Measurements from ENCODE around the gene ARHGEF17.

ARHGEF17 gene

GRCh38 chr11:73291781-73292524, 16.1 kb upstream of the ARHGEF17 start:
- no peak for DNase-seq (ENCODE audit: low read depth in 2 of 2)

GRCh38 chr11:73292525-73292894, 15.6 kb upstream of the ARHGEF17 start:
- DNase-seq (ENCODE audit: low read depth in 2 of 2): no peak

GRCh38 chr11:73293356-73293936, 14.6 kb upstream of the ARHGEF17 start:
- no peak for DNase-seq (ENCODE audit: low read depth in 2 of 2)

- no peak for DNase-seq (ENCODE audit: low read depth in 2 of 2)
Observed at GRCh38 chr11:73294604-73295003, 13.5 kb upstream of the ARHGEF17 start.

- peak; percentile 66 to 71 for DNase-seq (ENCODE audit: low read depth in 2 of 2)
Observed at GRCh38 chr11:73295241-73295995, 12.7 kb upstream of the ARHGEF17 start.

- DNase-seq (ENCODE audit: low read depth in 2 of 2): no peak
Observed at GRCh38 chr11:73295996-73296318, 12.1 kb upstream of the ARHGEF17 start.

- no peak for DNase-seq (ENCODE audit: low read depth in 2 of 2)
Observed at GRCh38 chr11:73296501-73297230, 11.4 kb upstream of the ARHGEF17 start.

GRCh38 chr11:73297231-73297590, 10.9 kb upstream of the ARHGEF17 start:
- DNase-seq (ENCODE audit: low read depth in 2 of 2): no peak

- DNase-seq (ENCODE audit: low read depth in 2 of 2): no peak
Observed at GRCh38 chr11:73297702-73298101, 10.4 kb upstream of the ARHGEF17 start.

GRCh38 chr11:73298233-73298632, 9.8 kb upstream of the ARHGEF17 start:
- DNase-seq (ENCODE audit: low read depth in 2 of 2): no peak

- DNase-seq (ENCODE audit: low read depth in 2 of 2): no peak
Observed at GRCh38 chr11:73299751-73300150, 8.3 kb upstream of the ARHGEF17 start.

- no peak for DNase-seq (ENCODE audit: low read depth in 2 of 2)
Observed at GRCh38 chr11:73306069-73306841, 1.8 kb upstream of the ARHGEF17 start.

GRCh38 chr11:73306977-73307322, 1.1 kb upstream of the ARHGEF17 start:
- DNase-seq (ENCODE audit: low read depth in 2 of 2): no peak

GRCh38 chr11:73307323-73308002, 613 bp upstream of the ARHGEF17 start:
- peak; percentile 90 to 94 for DNase-seq (ENCODE audit: low read depth in 2 of 2)

GRCh38 chr11:73308961-73309919, 1.2 kb downstream of the ARHGEF17 start:
- no peak for DNase-seq (ENCODE audit: low read depth in 2 of 2)

GRCh38 chr11:73310076-73310475, 2.0 kb downstream of the ARHGEF17 start:
- no peak for DNase-seq (ENCODE audit: low read depth in 2 of 2)

- no peak for DNase-seq (ENCODE audit: low read depth in 2 of 2)
Observed at GRCh38 chr11:73310661-73311393, 2.8 kb downstream of the ARHGEF17 start.

GRCh38 chr11:73311394-73311869, 3.4 kb downstream of the ARHGEF17 start:
- no peak for DNase-seq (ENCODE audit: low read depth in 2 of 2)

GRCh38 chr11:73312036-73312435, 4.0 kb downstream of the ARHGEF17 start:
- no peak for DNase-seq (ENCODE audit: low read depth in 2 of 2)
